Lung (tissue), 12 donors: Measurements from ENCODE around the gene TPO. TPM values are rescaled to one million over a fixed set of nuclear protein-coding genes. Genes with fewer than 3 reads are reported as not detected.

Experiments used
- ATAC-seq: fragments of 200-7000 bp; cut with Tn5 transposase; one replicate; pipeline ENCODE4 v1.9.1; 2020; ENCODE audit warnings: moderate number of reproducible peaks; ENCODE audit not compliant: insufficient read depth, low FRiP score
- DNase-seq, 3 donors: peaks; one replicate each; pipeline ENCODE4 v3.0.0-alpha.2; 2013 to 2017
- H3K27ac ChIP-seq, 2 donors: one replicate each; pipeline ENCODE4 v1.5.1; 2013; ENCODE audit warnings: mild to moderate bottlenecking in 2 of 2, moderate library complexity in 2 of 2, control low read depth in 1 of 2, inconsistent platforms in 1 of 2, low read depth in 1 of 2, low read length in 1 of 2
- H3K27me3 ChIP-seq, 3 donors: one replicate each; pipeline ENCODE4 v1.5.1; 2013; ENCODE audit warnings: low read length in 2 of 3; ENCODE audit not compliant: control insufficient read depth in 3 of 3, insufficient read depth in 3 of 3
- H3K36me3 ChIP-seq, 4 donors: one replicate each; pipeline ENCODE4 v1.5.1; 2013; ENCODE audit warnings: low read length in 4 of 4, mild to moderate bottlenecking in 1 of 4, moderate library complexity in 1 of 4; ENCODE audit not compliant: control insufficient read depth in 4 of 4, insufficient read depth in 4 of 4
- H3K4me1 ChIP-seq, 5 donors: one replicate each; pipeline ENCODE4 v1.5.1; 2013; ENCODE audit warnings: low read length in 5 of 5, mild to moderate bottlenecking in 2 of 5, moderate library complexity in 1 of 5; ENCODE audit not compliant: control insufficient read depth in 5 of 5, insufficient read depth in 5 of 5
- H3K4me3 ChIP-seq: one replicate; pipeline ENCODE4 v1.5.1; 2013; ENCODE audit warnings: mild to moderate bottlenecking, control low read depth, moderate library complexity
- H3K9ac ChIP-seq, 2 donors: one replicate each; pipeline ENCODE4 v1.5.1; 2013; ENCODE audit warnings: low read length in 2 of 2, control low read depth in 1 of 2; ENCODE audit not compliant: insufficient read depth in 1 of 2
- H3K9me3 ChIP-seq, 4 donors: one replicate each; pipeline ENCODE4 v1.5.1; 2013; ENCODE audit warnings: low read length in 3 of 4, mild to moderate bottlenecking in 1 of 4, moderate library complexity in 1 of 4; ENCODE audit not compliant: control insufficient read depth in 4 of 4, insufficient read depth in 3 of 4
- CTCF ChIP-seq: IDR thresholded peaks from 2 replicates; pipeline ENCODE4 v1.5.1; 2012; ENCODE audit warnings: mild to moderate bottlenecking; ENCODE audit errors: control extremely low read depth, extremely low read depth
- WGBS, 2 donors: extraction: QIAGEN DNeasy Blood & Tissue Kit; methylation state at CpG; one replicate each; pipeline ENCODE4 v1.1.7; 2013; 5-methylcytosine and 5-hydroxymethylcytosine counted together
- polyA plus RNA-seq, 2 donors: library from polyadenylated mRNA; stranded (reverse); fragments of 200-250 nt; gene quantifications; one replicate each; pipeline ENCODE4 v1.2.1, GENCODE V29; 2013
- total RNA-seq, 2 donors: library from RNA; depleted of rRNA in 1 of 2; stranded (reverse); fragments of >200 nt in 1 of 2; gene quantifications; one replicate each; pipeline ENCODE4 v1.2.1, GENCODE V29; 2014 to 2021
- donor health status: control.
- donor health status: control.
- donor health status: Bipolar disorder and iron deficiency.
- donor health status: healthy.
- donor health status: DM: yes; HTN: yes; CAD: no.

Gene TPO
- total and polyA plus RNA-seq, 4 donors, result 0.17 to 0.31 TPM; not detected in 2

GRCh38 chr2:1561811-1562421 lies 148.7 kb downstream of the TPO start:
- no peak overlapping the region for H3K27ac ChIP-seq
- ATAC-seq (no peak), DNase-seq (no peak)
- WGBS, 2 donors, result 80 to 91% methylated on average over 24 of the region's 24 CpGs
- H3K4me3 ChIP-seq, result no peak overlapping the region
- no peaks in the 10 kb centered on the region for H3K9me3 ChIP-seq
- TF ChIP-seq CTCF, result no peak
- no peaks in the 10 kb centered on the region for H3K4me1 ChIP-seq
- H3K9ac ChIP-seq, result no peak overlapping the region
- H3K27me3 ChIP-seq, result peaks cover 0 to 6% (median 0%) of the 10 kb centered on the region in 3 donors
- H3K36me3 ChIP-seq, result no peaks in the 10 kb centered on the region

- Histone ChIP-seq H3K4me1 (no peaks in the 10 kb centered on the region), H3K9ac (no peak overlapping the region), H3K9me3 (peaks cover 0 to under 1% (median 0%) of the 10 kb centered on the region in 4 donors), H3K27ac (no peak overlapping the region), H3K4me3 (no peak overlapping the region), H3K36me3 (no peaks in the 10 kb centered on the region), H3K27me3 (peaks cover 0 to 6% (median 0%) of the 10 kb centered on the region in 3 donors)
- no peak for TF ChIP-seq CTCF
- WGBS, 2 donors, result 83 to 89% methylated on average over 32 of the region's 32 CpGs
- ATAC-seq (no peak), DNase-seq (no peak)
Observed at GRCh38 chr2:1563084-1563857, 150.0 kb downstream of the TPO start.

- no peaks in the 10 kb centered on the region for H3K36me3 ChIP-seq
- no peak for TF ChIP-seq CTCF
- peaks cover 0 to 2% (median 0%) of the 10 kb centered on the region in 4 donors for H3K9me3 ChIP-seq
- DNase-seq, result no peak
- H3K4me1 ChIP-seq, result no peaks in the 10 kb centered on the region
- WGBS, 2 donors, result 53 to 61% methylated on average over 23 of the region's 23 CpGs
- no peak for ATAC-seq
- H3K27me3 ChIP-seq, result peaks cover 0 to 6% (median 0%) of the 10 kb centered on the region in 3 donors
- no peak overlapping the region for H3K9ac ChIP-seq
- no peak overlapping the region for H3K27ac ChIP-seq
- no peak overlapping the region for H3K4me3 ChIP-seq
Observed at GRCh38 chr2:1563943-1564891, 151.0 kb downstream of the TPO start.
